TTC549 (cell line): Measurements from ENCODE around the gene DMBT1.

Experiments used
- FAIRE-seq: peaks from 2 replicates; lab custom pipeline; 2012; peaks lifted over from hg19 to GRCh38; lab: Jason Lieb, UNC

The DMBT1 gene

GRCh38 chr10:122560279-122560804, at the start of gene DMBT1:
TSS of gene DMBT1 (plus strand) at chr10:122560754. CDS start at chr10:122560771, 17 bp downstream.
- no peak for FAIRE-seq

GRCh38 chr10:122513053-122513452, 47.5 kb upstream of the DMBT1 start:
- FAIRE-seq: no peak

GRCh38 chr10:122514045-122514840, 46.3 kb upstream of the DMBT1 start:
- no peak for FAIRE-seq

GRCh38 chr10:122515022-122515424, 45.5 kb upstream of the DMBT1 start:
- FAIRE-seq: no peak

GRCh38 chr10:122515588-122516231, 44.8 kb upstream of the DMBT1 start:
- FAIRE-seq: no peak

- FAIRE-seq: no peak
Observed at GRCh38 chr10:122516734-122517133, 43.8 kb upstream of the DMBT1 start.

- no peak for FAIRE-seq
Observed at GRCh38 chr10:122519144-122519543, 41.4 kb upstream of the DMBT1 start.

- FAIRE-seq: no peak
Observed at GRCh38 chr10:122519873-122520272, 40.7 kb upstream of the DMBT1 start.

GRCh38 chr10:122521011-122521410, 39.5 kb upstream of the DMBT1 start:
- FAIRE-seq: no peak

GRCh38 chr10:122524811-122525210, 35.7 kb upstream of the DMBT1 start:
- FAIRE-seq: no peak

- FAIRE-seq: no peak
Observed at GRCh38 chr10:122525788-122526187, 34.8 kb upstream of the DMBT1 start.

GRCh38 chr10:122526892-122527291, 33.7 kb upstream of the DMBT1 start:
- FAIRE-seq: no peak

GRCh38 chr10:122530177-122530576, 30.4 kb upstream of the DMBT1 start:
- no peak for FAIRE-seq

- no peak for FAIRE-seq
Observed at GRCh38 chr10:122531261-122531660, 29.3 kb upstream of the DMBT1 start.

GRCh38 chr10:122531939-122532338, 28.6 kb upstream of the DMBT1 start:
- FAIRE-seq: no peak

- no peak for FAIRE-seq
Observed at GRCh38 chr10:122532601-122533296, 27.8 kb upstream of the DMBT1 start.

- no peak for FAIRE-seq
Observed at GRCh38 chr10:122537545-122537944, 23.0 kb upstream of the DMBT1 start.

GRCh38 chr10:122541541-122542002, 19.0 kb upstream of the DMBT1 start:
- FAIRE-seq: no peak

GRCh38 chr10:122543676-122544445, 16.7 kb upstream of the DMBT1 start:
- no peak for FAIRE-seq

GRCh38 chr10:122544493-122544892, 16.1 kb upstream of the DMBT1 start:
- no peak for FAIRE-seq

- no peak for FAIRE-seq
Observed at GRCh38 chr10:122546242-122546641, 14.3 kb upstream of the DMBT1 start.
